ENCODE data around the gene MAN1C1. TPM values are rescaled to one million over a fixed set of nuclear protein-coding genes. Genes with fewer than 3 reads are reported as not detected.

The MAN1C1 gene
- total RNA-seq, 1 experiment from 2014 or later = 1.5 TPM

DNA sequence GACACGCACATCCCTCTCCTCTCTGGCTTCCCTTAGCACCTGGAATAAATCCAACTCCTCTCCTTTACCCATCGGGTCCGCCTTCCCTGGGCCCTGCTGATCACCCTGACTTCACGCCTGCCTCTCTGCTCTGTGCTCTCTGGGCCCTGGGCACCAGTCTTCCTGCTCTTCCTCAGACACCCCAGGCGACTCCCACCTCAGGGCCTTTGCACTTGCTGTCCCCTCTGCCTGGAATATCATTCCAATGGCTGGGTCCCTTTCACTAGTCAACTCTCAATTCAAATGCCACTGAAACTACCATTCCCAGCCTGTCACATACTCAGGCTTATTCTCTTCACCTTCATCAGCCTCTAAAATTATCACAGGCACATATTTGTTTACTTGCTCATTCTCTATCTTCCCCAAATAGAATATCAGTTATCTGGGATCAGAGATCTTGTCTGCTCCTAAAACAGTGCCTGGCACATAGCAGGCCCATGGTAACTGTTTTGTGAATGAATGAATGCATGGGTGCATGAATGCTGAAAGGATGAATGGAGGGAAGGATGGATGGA is 156.2 kb downstream of the MAN1C1 start:
- DNase-seq (ENCODE audit: low read depth, low spot score) = no peak
- POLR2A ChIA-PET = no interaction called here
- no peak for ATAC-seq
- H3K27me3 ChIP-seq (ENCODE audit: control insufficient read depth, insufficient read depth, low read length) = no peaks in the 10 kb centered on the region
- in situ Hi-C loops (cut with HindIII; ENCODE audit: low pct_unique_long_range_greater_than_20kb, low sequenced_read_pairs) (no loop called here), intact Hi-C loops (cut with micrococcal nuclease; ENCODE audit: unreplicated experiment) (no loop called here)
- H3K4me1 ChIP-seq (ENCODE audit: control insufficient read depth, insufficient read depth, low read length) = peaks cover 27% of the 10 kb centered on the region
- CTCF ChIA-PET = no interaction called here
- no peaks in the 10 kb centered on the region for H3K9me3 ChIP-seq (ENCODE audit: control insufficient read depth, insufficient read depth, low read depth, low read length)
- no peaks in the 10 kb centered on the region for H3K36me3 ChIP-seq (ENCODE audit: control insufficient read depth, insufficient read depth, low read length)
- peak overlapping the region; percentile 23; the same call in 1 of the 2 replicates for H3K27ac ChIP-seq (ENCODE audit: low read length)
- no TSS peak for BruUV-seq (replicated peaks)
- H3K4me3 ChIP-seq (ENCODE audit: low read depth in 2 of 2, low read length in 2 of 2) = no peak overlapping the region
- TF ChIP-seq SIN3A (IDR thresholded peaks at IDR 0.05; ENCODE audit: borderline replicate concordance, insufficient read depth, low read depth, low read length) = no peak
- no peak for TF ChIP-seq TCF7L2 (IDR thresholded peaks at IDR 0.05; ENCODE audit: low read depth, low read length)
- TF ChIP-seq, protein P1, sequence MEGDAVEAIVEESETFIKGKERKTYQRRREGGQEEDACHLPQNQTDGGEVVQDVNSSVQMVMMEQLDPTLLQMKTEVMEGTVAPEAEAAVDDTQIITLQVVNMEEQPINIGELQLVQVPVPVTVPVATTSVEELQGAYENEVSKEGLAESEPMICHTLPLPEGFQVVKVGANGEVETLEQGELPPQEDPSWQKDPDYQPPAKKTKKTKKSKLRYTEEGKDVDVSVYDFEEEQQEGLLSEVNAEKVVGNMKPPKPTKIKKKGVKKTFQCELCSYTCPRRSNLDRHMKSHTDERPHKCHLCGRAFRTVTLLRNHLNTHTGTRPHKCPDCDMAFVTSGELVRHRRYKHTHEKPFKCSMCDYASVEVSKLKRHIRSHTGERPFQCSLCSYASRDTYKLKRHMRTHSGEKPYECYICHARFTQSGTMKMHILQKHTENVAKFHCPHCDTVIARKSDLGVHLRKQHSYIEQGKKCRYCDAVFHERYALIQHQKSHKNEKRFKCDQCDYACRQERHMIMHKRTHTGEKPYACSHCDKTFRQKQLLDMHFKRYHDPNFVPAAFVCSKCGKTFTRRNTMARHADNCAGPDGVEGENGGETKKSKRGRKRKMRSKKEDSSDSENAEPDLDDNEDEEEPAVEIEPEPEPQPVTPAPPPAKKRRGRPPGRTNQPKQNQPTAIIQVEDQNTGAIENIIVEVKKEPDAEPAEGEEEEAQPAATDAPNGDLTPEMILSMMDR (IDR thresholded peaks at IDR 0.05) = no peak
- no peak for TF ChIP-seq POLR2AphosphoS5 (IDR thresholded peaks at IDR 0.05; ENCODE audit: low read depth, low read length)
- TF ChIP-seq, protein P2, sequence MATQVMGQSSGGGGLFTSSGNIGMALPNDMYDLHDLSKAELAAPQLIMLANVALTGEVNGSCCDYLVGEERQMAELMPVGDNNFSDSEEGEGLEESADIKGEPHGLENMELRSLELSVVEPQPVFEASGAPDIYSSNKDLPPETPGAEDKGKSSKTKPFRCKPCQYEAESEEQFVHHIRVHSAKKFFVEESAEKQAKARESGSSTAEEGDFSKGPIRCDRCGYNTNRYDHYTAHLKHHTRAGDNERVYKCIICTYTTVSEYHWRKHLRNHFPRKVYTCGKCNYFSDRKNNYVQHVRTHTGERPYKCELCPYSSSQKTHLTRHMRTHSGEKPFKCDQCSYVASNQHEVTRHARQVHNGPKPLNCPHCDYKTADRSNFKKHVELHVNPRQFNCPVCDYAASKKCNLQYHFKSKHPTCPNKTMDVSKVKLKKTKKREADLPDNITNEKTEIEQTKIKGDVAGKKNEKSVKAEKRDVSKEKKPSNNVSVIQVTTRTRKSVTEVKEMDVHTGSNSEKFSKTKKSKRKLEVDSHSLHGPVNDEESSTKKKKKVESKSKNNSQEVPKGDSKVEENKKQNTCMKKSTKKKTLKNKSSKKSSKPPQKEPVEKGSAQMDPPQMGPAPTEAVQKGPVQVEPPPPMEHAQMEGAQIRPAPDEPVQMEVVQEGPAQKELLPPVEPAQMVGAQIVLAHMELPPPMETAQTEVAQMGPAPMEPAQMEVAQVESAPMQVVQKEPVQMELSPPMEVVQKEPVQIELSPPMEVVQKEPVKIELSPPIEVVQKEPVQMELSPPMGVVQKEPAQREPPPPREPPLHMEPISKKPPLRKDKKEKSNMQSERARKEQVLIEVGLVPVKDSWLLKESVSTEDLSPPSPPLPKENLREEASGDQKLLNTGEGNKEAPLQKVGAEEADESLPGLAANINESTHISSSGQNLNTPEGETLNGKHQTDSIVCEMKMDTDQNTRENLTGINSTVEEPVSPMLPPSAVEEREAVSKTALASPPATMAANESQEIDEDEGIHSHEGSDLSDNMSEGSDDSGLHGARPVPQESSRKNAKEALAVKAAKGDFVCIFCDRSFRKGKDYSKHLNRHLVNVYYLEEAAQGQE (IDR thresholded peaks at IDR 0.05; ENCODE audit: insufficient read depth in 1 of 2, low read depth in 2 of 2, low read length in 1 of 2) = no peak

DNA sequence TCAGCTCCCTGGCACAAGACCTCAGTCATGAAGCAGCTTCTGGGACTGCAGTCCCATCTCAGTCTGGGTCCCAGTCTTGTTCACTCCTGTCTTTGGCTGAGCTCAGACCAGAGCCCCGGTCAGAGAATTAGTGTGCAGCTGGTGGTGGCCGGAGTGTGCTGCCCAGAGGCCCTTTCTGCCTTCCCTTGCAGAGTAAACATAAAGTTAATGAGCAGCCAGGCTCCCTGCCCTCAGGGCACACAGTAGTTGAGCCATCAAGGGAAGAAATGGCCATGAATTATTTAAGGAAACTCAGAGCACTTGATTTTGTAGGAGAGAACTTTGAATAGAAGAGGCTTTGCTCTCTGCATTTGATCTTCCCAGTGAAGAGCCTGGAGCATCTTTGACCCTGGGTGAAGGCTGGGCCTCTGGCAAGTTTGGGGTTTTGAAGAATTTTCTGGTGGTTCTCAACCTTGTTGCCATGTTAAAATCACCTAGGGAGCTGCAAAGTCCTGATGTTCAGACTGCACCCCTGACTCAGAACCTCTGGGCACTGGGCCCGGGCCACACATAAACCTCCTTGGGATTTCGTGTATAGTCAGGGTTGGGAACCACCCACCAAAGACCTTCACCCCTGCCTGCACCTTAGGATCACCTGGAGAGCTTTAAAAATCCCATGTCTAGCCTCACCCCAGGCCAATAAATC is 157.0 kb downstream of the MAN1C1 start:
- Histone ChIP-seq H3K9me3 (ENCODE audit: control insufficient read depth, insufficient read depth, low read depth, low read length) (no peaks in the 10 kb centered on the region), H3K27me3 (ENCODE audit: control insufficient read depth, insufficient read depth, low read length) (no peaks in the 10 kb centered on the region), H3K4me3 (ENCODE audit: low read depth in 2 of 2, low read length in 2 of 2) (no peak overlapping the region), H3K4me1 (ENCODE audit: control insufficient read depth, insufficient read depth, low read length) (peaks cover 27% of the 10 kb centered on the region), H3K36me3 (ENCODE audit: control insufficient read depth, insufficient read depth, low read length) (no peaks in the 10 kb centered on the region), H3K27ac (ENCODE audit: low read length) (no peak overlapping the region)
- in situ Hi-C loops (cut with HindIII; ENCODE audit: low pct_unique_long_range_greater_than_20kb, low sequenced_read_pairs) (no loop called here), intact Hi-C loops (cut with micrococcal nuclease; ENCODE audit: unreplicated experiment) (no loop called here)
- DNase-seq (ENCODE audit: low read depth, low spot score) (no peak), ATAC-seq (peak; percentile 67)
- BruUV-seq (replicated peaks) = no TSS peak
- TF ChIP-seq SIN3A (IDR thresholded peaks at IDR 0.05; ENCODE audit: borderline replicate concordance, insufficient read depth, low read depth, low read length) (no peak), POLR2AphosphoS5 (IDR thresholded peaks at IDR 0.05; ENCODE audit: low read depth, low read length) (no peak), TCF7L2 (IDR thresholded peaks at IDR 0.05; ENCODE audit: low read depth, low read length) (no peak)
- TF ChIP-seq, protein P2 (IDR thresholded peaks at IDR 0.05; ENCODE audit: insufficient read depth in 1 of 2, low read depth in 2 of 2, low read length in 1 of 2) = no peak
- TF ChIP-seq, protein P1 (IDR thresholded peaks at IDR 0.05) = no peak
- POLR2A ChIA-PET = no interaction called here
- CTCF ChIA-PET = no interaction called here
